Measurements from ENCODE around the gene ACOT11. TPM values are rescaled to one million over a fixed set of nuclear protein-coding genes. Genes with fewer than 3 reads are reported as not detected.

ACOT11 gene
- total and polyA plus RNA-seq, 10 of the 15 experiments (the other 5 are each of a cell fraction or from before 2014, with no cell fraction given): 0.04 to 0.85 (median 0.39) TPM; not detected in 1

DNA sequence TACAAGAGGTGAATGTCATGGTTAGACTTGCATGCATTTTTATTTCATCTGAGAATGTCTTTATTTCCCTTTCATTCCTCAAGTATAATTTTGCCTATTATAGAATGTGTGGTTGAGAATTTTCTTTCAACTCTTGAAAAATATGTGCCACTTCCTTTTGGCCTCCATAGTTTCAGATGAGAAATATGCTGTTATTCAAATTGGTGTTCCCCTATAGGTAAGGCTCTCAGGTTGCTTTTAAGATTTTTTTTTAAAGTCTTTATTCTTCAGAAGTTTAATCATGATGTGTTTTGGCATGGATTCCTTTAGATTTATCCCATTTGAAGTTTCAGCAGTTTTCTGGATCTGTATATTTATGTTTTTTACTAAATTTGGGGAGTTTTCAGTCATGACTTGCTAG lies 95.7 kb downstream of the ACOT11 start:
- no peak overlapping the region for H2AFZ ChIP-seq (ENCODE audit: control insufficient read depth, low read depth, low read length)
- H3K27me3 ChIP-seq (replicated peaks in 1 of 2; ENCODE audit: control insufficient read depth in 2 of 2, insufficient read depth in 2 of 2, low read length in 1 of 2): no peaks in the 10 kb centered on the region
- POLR2A ChIA-PET: no interaction called here
- H3K9ac ChIP-seq (ENCODE audit: control insufficient read depth, insufficient read depth, low read length): no peak overlapping the region
- peak; percentile 95 for TF ChIP-seq CBX5 (IDR thresholded peaks at IDR 0.05; ENCODE audit: low read depth)
- no peak for TF ChIP-seq NR2F1 (conservative IDR thresholded peaks at IDR 0.05)
- intact Hi-C loops (cut with micrococcal nuclease; ENCODE audit: unreplicated experiment) (no loop called here), in situ Hi-C loops (cut with MboI) (no loop called here)
- H3K4me3 ChIP-seq: no peak overlapping the region
- CTCF ChIA-PET: interaction anchor here (0.6 kb wide), 1 partner anchor 507 kb away, joined by 3 read pairs; no protein-coding TSS in a partner anchor
- H3K4me1 ChIP-seq (ENCODE audit: control insufficient read depth, insufficient read depth, low read length): no peaks in the 10 kb centered on the region
- DNase-seq (ENCODE audit: low read depth, low spot score) (no peak), ATAC-seq (no peak), FAIRE-seq (no peak)
- no peaks in the 10 kb centered on the region; the same call in 2 of the 3 replicates for H3K9me3 ChIP-seq (replicated peaks; ENCODE audit: control insufficient read depth, insufficient read depth, low read length)
- H3K79me2 ChIP-seq (ENCODE audit: control insufficient read depth, insufficient read depth, low read length): no peaks in the 10 kb centered on the region
- H4K20me1 ChIP-seq (ENCODE audit: control insufficient read depth, insufficient read depth): no peaks in the 10 kb centered on the region
- RAD21 ChIA-PET (ENCODE audit: unreplicated experiment): no interaction called here
- H3K36me3 ChIP-seq (ENCODE audit: control insufficient read depth in 2 of 2, insufficient read depth in 2 of 2, low read length in 1 of 2): no peaks in the 10 kb centered on the region
- H3K27ac ChIP-seq (ENCODE audit: control insufficient read depth, insufficient read depth): no peak overlapping the region
- SMC1A ChIA-PET (ENCODE audit: uncharacterized antibody, unreplicated experiment): no interaction called here
- no TSS peak for BruUV-seq (replicated peaks)
- H3K4me2 ChIP-seq (ENCODE audit: control insufficient read depth, insufficient read depth): no peak overlapping the region

DNA sequence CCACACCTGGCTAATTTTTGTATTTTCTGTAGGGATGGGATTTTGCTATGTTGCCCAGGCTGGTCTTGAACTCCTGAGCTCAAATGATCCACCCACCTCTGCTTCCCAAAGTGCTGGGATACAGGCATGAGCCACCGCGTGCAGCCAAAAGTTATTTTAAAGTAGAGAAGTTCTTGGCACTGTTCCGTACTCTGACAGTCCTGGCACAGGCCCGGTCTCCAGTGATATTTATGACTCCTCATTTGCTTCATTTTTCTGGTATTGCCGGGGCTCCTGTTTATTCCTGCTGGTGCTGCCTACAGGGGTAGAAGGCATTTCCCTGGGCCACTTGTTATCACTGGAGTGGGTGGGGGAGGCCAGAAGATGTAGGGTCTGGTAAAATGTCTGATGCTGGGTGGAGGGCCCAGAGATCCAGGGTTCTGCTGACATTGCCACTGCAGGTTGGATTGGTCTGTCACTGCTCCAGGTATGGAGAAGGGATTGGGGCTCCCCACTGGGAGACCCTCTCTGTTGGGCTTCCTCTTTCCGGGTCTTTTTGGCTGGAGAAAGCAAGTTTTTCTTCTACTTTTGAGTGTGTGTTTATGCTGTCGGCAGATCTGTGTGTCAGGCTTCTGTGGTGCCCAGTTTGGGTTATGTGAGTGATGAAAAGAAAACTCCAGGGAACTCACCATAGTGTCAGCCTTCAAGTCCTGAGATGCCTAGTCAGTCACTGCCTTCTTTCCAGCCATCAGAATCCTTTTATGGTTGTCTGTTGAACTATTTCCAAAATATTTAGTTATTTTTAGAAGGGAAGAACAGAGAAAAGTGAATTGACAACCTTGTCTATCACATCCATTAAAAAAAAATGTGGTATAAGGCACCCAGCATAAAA lies 98.0 kb downstream of the ACOT11 start:
- Histone ChIP-seq H3K4me1 (ENCODE audit: control insufficient read depth, insufficient read depth, low read length) (no peaks in the 10 kb centered on the region), H3K4me3 (no peak overlapping the region), H3K4me2 (ENCODE audit: control insufficient read depth, insufficient read depth) (no peak overlapping the region), H3K79me2 (ENCODE audit: control insufficient read depth, insufficient read depth, low read length) (no peaks in the 10 kb centered on the region), H2AFZ (ENCODE audit: control insufficient read depth, low read depth, low read length) (no peak overlapping the region), H4K20me1 (ENCODE audit: control insufficient read depth, insufficient read depth) (no peaks in the 10 kb centered on the region), H3K9ac (ENCODE audit: control insufficient read depth, insufficient read depth, low read length) (no peak overlapping the region), H3K27me3 (replicated peaks in 1 of 2; ENCODE audit: control insufficient read depth in 2 of 2, insufficient read depth in 2 of 2, low read length in 1 of 2) (no peaks in the 10 kb centered on the region), H3K36me3 (ENCODE audit: control insufficient read depth in 2 of 2, insufficient read depth in 2 of 2, low read length in 1 of 2) (no peaks in the 10 kb centered on the region), H3K27ac (ENCODE audit: control insufficient read depth, insufficient read depth) (no peak overlapping the region), H3K9me3 (replicated peaks; ENCODE audit: control insufficient read depth, insufficient read depth, low read length) (no peaks in the 10 kb centered on the region; the same call in 2 of the 3 replicates)
- POLR2A ChIA-PET: no interaction called here
- RAD21 ChIA-PET (ENCODE audit: unreplicated experiment): no interaction called here
- FAIRE-seq: no peak
- no peak for ATAC-seq
- DNase-seq (ENCODE audit: low read depth, low spot score): no peak
- SMC1A ChIA-PET (ENCODE audit: uncharacterized antibody, unreplicated experiment): interaction anchor here (1.0 kb wide), 1 partner anchor 276 kb away, joined by 3 read pairs; no protein-coding TSS in a partner anchor
- WGBS (ENCODE audit: insufficient coverage, insufficient replicate concordance, low lambda C conversion rate, missing lambda C conversion rate): 48% methylated on average over 7 of the region's 7 CpGs
- intact Hi-C loops (cut with micrococcal nuclease; ENCODE audit: unreplicated experiment): no loop called here
- CTCF ChIA-PET: no interaction called here
- in situ Hi-C loops (cut with MboI): no loop called here
- BruUV-seq (replicated peaks): no TSS peak
- TF ChIP-seq TBL1XR1 (IDR thresholded peaks at IDR 0.05; ENCODE audit: low read depth, low read length) (no peak), BACH1 (IDR thresholded peaks at IDR 0.05; ENCODE audit: borderline replicate concordance) (no peak), FOXM1 (IDR thresholded peaks at IDR 0.05; ENCODE audit: low read depth, low read length) (no peak)
